ENCODE measurements around the gene GPR173. TPM values are rescaled to one million over a fixed set of nuclear protein-coding genes. Genes with fewer than 3 reads are reported as not detected.
A peak's percentile ranks its signal among the peaks of the same experiment; 100 is the strongest.

Gene GPR173
- total RNA-seq, 1 donor: 3.9 TPM

DNA sequence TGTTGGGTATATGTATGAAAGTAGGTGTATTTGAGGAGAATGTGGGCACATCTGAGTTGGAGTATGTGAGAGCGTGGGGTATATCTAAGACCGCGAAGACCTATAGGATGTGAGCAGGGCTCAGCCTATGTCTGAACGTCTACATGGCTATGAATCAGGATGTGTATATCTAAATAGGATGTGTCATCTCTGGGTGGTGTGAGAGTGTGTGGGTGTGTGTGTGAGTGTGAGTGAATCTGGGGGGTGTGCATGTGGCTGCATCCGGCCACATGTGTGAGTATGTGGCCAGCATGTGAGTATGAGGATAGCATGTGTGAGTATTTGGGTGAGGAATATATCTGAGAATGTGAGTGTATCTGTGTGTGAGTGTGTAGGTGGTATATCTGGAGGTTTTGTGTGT is 7.7 kb downstream of the GPR173 start:
- H3K4me3 ChIP-seq (ENCODE audit: low read depth, low read length): no peak overlapping the region
- TF ChIP-seq, protein P1, sequence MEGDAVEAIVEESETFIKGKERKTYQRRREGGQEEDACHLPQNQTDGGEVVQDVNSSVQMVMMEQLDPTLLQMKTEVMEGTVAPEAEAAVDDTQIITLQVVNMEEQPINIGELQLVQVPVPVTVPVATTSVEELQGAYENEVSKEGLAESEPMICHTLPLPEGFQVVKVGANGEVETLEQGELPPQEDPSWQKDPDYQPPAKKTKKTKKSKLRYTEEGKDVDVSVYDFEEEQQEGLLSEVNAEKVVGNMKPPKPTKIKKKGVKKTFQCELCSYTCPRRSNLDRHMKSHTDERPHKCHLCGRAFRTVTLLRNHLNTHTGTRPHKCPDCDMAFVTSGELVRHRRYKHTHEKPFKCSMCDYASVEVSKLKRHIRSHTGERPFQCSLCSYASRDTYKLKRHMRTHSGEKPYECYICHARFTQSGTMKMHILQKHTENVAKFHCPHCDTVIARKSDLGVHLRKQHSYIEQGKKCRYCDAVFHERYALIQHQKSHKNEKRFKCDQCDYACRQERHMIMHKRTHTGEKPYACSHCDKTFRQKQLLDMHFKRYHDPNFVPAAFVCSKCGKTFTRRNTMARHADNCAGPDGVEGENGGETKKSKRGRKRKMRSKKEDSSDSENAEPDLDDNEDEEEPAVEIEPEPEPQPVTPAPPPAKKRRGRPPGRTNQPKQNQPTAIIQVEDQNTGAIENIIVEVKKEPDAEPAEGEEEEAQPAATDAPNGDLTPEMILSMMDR (IDR thresholded peaks at IDR 0.05; ENCODE audit: insufficient read depth, low read depth, low read length): no peak
- DNase-seq (ENCODE audit: low read depth): no peak

DNA sequence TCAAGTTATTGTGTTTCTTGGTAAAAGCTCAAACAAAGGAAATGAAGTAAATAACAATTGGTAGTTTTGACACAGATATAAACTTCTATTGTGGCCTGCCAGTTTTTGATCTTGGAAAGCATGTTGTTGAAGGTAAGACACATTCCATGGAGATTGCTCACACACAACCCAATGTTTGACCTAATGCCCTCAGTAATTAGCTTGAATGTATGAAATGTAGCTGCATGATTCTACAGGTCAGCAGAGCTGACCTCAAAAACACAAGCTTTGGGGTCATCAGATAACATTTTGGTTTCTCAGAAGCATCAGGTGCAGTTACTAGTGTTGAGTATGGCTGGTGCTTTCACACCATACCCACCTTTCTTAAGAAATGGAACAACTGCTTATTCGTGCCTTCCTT is 16.5 kb downstream of the GPR173 start:
- H3K4me3 ChIP-seq (ENCODE audit: low read depth, low read length): no peak overlapping the region
- TF ChIP-seq, protein P1 (IDR thresholded peaks at IDR 0.05; ENCODE audit: insufficient read depth, low read depth, low read length): no peak
- DNase-seq (ENCODE audit: low read depth): no peak

DNA sequence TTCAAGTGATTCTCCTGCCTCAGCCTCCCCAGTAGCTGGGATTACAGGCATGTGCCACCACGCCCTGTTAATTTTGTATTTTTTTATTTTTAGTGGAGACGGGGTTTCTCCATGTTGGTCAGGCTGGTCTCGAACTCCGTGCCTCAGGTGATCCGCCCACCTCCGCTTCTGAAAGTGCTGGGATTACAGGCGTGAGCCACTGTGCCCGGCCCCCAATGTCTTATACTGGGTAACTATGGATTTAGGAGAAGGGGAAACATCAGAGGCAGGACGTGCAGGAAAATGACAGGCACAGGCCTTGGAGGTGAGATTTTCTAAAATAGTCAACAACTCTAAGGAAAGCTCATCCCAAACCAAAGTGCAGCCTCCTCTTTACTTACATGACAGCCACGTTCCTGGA is 22.5 kb downstream of the GPR173 start:
- no peak overlapping the region for H3K4me3 ChIP-seq (ENCODE audit: low read depth, low read length)
- DNase-seq (ENCODE audit: low read depth): no peak
- TF ChIP-seq, protein P1 (IDR thresholded peaks at IDR 0.05; ENCODE audit: insufficient read depth, low read depth, low read length): no peak

DNA sequence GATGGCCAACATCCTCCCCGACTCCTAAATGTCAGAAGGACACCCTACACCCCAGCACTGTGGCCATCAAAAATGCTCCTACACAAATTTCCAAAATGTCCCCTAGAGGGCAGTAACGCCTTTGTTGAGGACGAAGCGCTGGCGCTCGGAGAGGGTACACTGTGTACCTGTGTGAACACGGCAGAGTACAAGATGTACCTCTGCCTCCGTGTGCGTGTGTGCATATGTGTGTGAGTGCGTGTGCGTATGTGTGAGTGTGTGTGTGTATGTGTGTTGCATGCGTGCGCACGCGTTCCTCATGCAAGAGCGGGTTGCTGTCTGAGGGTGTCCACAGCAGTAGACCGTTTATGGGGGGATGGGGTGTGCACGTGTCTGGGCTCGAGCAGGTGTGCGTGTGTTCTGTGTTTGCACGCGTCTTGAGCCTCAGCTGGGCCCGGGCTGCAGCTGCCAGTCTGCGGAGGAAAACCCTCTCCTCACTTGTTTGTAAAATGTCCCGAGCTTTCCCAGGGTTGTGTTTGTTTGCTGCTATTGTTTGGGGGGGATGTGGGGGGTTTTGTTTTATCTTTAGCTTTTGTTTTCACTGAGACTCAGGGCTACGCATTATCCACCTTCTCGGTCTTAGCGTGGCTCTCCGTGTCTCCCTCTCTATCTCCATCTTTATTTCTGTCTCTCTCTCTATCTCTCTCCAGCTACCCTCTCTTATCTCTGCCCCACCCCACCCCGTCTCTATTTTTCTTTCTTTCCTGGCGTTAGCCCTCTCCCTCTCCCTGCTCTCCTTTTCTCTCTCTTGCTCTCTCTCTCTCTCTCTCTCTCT is 23.2 kb downstream of the GPR173 start:
- TF ChIP-seq, protein P1 (IDR thresholded peaks at IDR 0.05; ENCODE audit: insufficient read depth, low read depth, low read length): peak; percentile 66
- DNase-seq (ENCODE audit: low read depth): peak; percentile 63
- H3K4me3 ChIP-seq (ENCODE audit: low read depth, low read length): peak overlapping the region; percentile 32

DNA sequence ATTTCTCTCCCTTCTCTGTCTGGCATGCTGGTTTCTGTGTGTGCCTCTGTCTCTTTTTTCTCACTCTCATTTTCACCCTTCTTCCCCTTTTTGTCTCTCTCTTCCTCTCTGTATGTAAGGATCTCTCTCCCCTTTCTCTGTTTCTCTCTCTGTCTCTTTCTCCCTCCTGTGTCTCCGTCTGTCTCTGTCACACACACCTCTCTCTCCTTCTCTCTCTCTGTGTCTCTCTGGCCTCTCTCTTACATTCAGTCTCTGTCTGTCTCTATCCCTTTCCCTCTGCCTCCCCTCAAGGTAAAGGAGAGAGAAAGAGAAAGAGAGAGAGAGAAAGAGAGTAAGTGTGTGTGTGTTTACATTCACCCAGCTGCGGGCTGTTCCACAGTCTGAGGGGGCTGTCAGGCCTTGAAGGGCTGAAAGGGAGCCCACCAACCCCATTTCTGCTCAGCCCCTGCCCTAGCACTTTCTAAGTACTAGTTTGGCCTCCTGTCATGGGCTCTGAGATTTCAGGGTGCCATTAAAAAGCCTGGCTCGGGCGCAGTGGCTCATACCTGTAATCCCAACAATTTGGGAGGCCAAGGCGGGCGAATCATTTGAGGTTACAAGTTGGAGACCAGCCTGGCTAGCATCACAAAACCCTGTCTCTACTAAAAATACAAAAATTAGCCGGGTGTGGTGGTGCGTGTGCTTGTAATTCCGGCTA is 24.0 kb downstream of the GPR173 start:
- TF ChIP-seq, protein P1 (IDR thresholded peaks at IDR 0.05; ENCODE audit: insufficient read depth, low read depth, low read length): no peak
- DNase-seq (ENCODE audit: low read depth): no peak

DNA sequence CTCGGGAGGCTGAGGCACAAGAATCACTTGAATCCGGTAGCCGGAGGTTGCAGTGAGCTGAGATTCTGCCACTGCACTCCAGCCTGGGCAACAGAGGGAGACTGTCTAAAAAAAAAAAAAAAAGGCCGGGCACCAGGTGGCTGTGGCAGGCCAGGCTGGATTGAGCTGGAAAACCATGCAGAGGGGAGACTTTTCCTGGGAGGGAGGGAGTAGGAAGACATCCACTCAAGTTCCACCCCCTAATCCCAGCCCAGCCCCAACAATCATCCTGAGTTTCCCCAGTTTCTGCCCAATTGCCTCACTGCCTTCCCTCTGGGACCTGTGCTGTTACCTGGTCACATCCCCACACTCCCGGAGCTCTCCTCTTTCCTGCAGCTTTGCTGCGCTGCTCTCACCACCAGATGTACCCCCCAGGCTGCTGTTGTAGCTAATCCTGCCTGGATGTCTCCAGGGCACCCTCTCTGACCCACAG is 24.6 kb downstream of the GPR173 start:
- no peak for DNase-seq (ENCODE audit: low read depth)
- TF ChIP-seq, protein P1 (IDR thresholded peaks at IDR 0.05; ENCODE audit: insufficient read depth, low read depth, low read length): no peak
- H3K4me3 ChIP-seq (ENCODE audit: low read depth, low read length): no peak overlapping the region

More for the DNA sequence above, 24.0 kb downstream of the GPR173 start:
- no peak overlapping the region for H3K4me3 ChIP-seq (ENCODE audit: low read depth, low read length)
